HEK293 (cell line): ENCODE measurements around the gene WRAP73.
A peak's percentile ranks its signal among the peaks of the same experiment; 100 is the strongest.

Experiments used
- KLF10 ChIP-seq: fragments of 450-650 bp; IDR thresholded peaks from 2 replicates; pipeline ENCODE4 v1.5.1; 2018; ENCODE audit warnings: missing biosample characterization, mild to moderate bottlenecking, missing genetic modification characterization
- KLF7 ChIP-seq: fragments of 450-650 bp; formaldehyde crosslinking; IDR thresholded peaks from 2 replicates; pipeline ENCODE4 v1.5.1; 2016; ENCODE audit warnings: missing biosample characterization, missing genetic modification characterization, borderline replicate concordance
- PRDM1 ChIP-seq: fragments of 450-650 bp; formaldehyde crosslinking; IDR thresholded peaks from 2 replicates; pipeline ENCODE4; 2016; ENCODE audit warnings: missing biosample characterization, missing genetic modification characterization
- ZBTB20 ChIP-seq: fragments of 450-650 bp; formaldehyde crosslinking; IDR thresholded peaks from 2 replicates; pipeline ENCODE4 v1.5.1; 2016; ENCODE audit warnings: missing biosample characterization, missing genetic modification characterization
- ZBTB21 ChIP-seq: fragments of 450-650 bp; formaldehyde crosslinking; IDR thresholded peaks from 2 replicates; pipeline ENCODE4 v1.5.1; 2017; ENCODE audit warnings: missing biosample characterization, missing genetic modification characterization
- ZFP69B ChIP-seq: fragments of 450-650 bp; formaldehyde crosslinking; IDR thresholded peaks from 2 replicates; pipeline ENCODE4 v1.5.1; 2016; ENCODE audit warnings: missing biosample characterization, missing genetic modification characterization
- ZNF10 ChIP-seq: fragments of 450-650 bp; formaldehyde crosslinking; IDR thresholded peaks from 2 replicates; pipeline ENCODE4 v1.5.1; 2017; ENCODE audit warnings: missing biosample characterization, missing genetic modification characterization
- ZNF146 ChIP-seq: fragments of 450-650 bp; formaldehyde crosslinking; IDR thresholded peaks from 2 replicates; pipeline ENCODE4 v1.5.1; 2016; ENCODE audit warnings: missing biosample characterization, missing genetic modification characterization
- ZNF19 ChIP-seq: fragments of 450-650 bp; formaldehyde crosslinking; IDR thresholded peaks from 2 replicates; pipeline ENCODE4; 2016; ENCODE audit warnings: missing biosample characterization, missing genetic modification characterization, low read depth
- ZNF214 ChIP-seq: fragments of 450-650 bp; formaldehyde crosslinking; IDR thresholded peaks from 2 replicates; pipeline ENCODE4 v1.5.1; 2017; ENCODE audit warnings: missing biosample characterization, mild to moderate bottlenecking, missing genetic modification characterization, borderline replicate concordance
- ZNF239 ChIP-seq: fragments of 450-650 bp; formaldehyde crosslinking; IDR thresholded peaks from 2 replicates; pipeline ENCODE4 v1.5.1; 2016; ENCODE audit warnings: missing biosample characterization, missing genetic modification characterization
- ZNF24 ChIP-seq: fragments of 450-650 bp; formaldehyde crosslinking; IDR thresholded peaks from 2 replicates; pipeline ENCODE4 v1.5.1; 2016; ENCODE audit warnings: missing biosample characterization, missing genetic modification characterization
- ZNF292 ChIP-seq: fragments of 450-650 bp; formaldehyde crosslinking; IDR thresholded peaks from 2 replicates; pipeline ENCODE4 v1.5.1; 2016; ENCODE audit warnings: low read depth, missing biosample characterization, missing genetic modification characterization, borderline replicate concordance
- ZNF302 ChIP-seq: fragments of 450-650 bp; formaldehyde crosslinking; IDR thresholded peaks from 2 replicates; pipeline ENCODE4 v1.5.1; 2016; ENCODE audit warnings: missing biosample characterization, missing genetic modification characterization, low read depth
- ZNF324 ChIP-seq: fragments of 450-650 bp; formaldehyde crosslinking; IDR thresholded peaks from 2 replicates; pipeline ENCODE4 v1.5.1; 2016; ENCODE audit warnings: missing biosample characterization, missing genetic modification characterization
- ZNF544 ChIP-seq: fragments of 450-650 bp; formaldehyde crosslinking; IDR thresholded peaks from 2 replicates; pipeline ENCODE4 v1.5.0; 2017; ENCODE audit warnings: missing biosample characterization, missing genetic modification characterization
- ZNF548 ChIP-seq: fragments of 450-650 bp; formaldehyde crosslinking; IDR thresholded peaks from 2 replicates; pipeline ENCODE4 v1.5.1; 2016; ENCODE audit warnings: missing biosample characterization, missing genetic modification characterization
- ZNF555 ChIP-seq: fragments of 450-650 bp; formaldehyde crosslinking; conservative IDR thresholded peaks from 2 replicates; pipeline ENCODE4 v1.5.1; 2017; ENCODE audit warnings: missing biosample characterization, mild to moderate bottlenecking, missing genetic modification characterization, inconsistent platforms
- ZNF585B ChIP-seq: fragments of 450-650 bp; formaldehyde crosslinking; IDR thresholded peaks from 2 replicates; pipeline ENCODE4 v1.5.1; 2016; ENCODE audit warnings: missing biosample characterization, missing genetic modification characterization
- ZNF843 ChIP-seq: fragments of 450-650 bp; formaldehyde crosslinking; IDR thresholded peaks from 2 replicates; pipeline ENCODE4 v1.5.1; 2016; ENCODE audit warnings: missing biosample characterization, missing genetic modification characterization
- ZSCAN30 ChIP-seq: fragments of 450-650 bp; IDR thresholded peaks from 2 replicates; pipeline ENCODE4 v1.5.1; 2018; ENCODE audit warnings: missing biosample characterization, mild to moderate bottlenecking, missing genetic modification characterization, moderate library complexity
- TF ChIP-seq, protein P1 (sequence below): fragments of 450-650 bp; formaldehyde crosslinking; IDR thresholded peaks from 2 replicates; pipeline ENCODE4 v1.5.1; 2017; ENCODE audit warnings: missing biosample characterization, missing genetic modification characterization
- TF ChIP-seq, protein P2 (sequence below): fragments of 450-650 bp; formaldehyde crosslinking; IDR thresholded peaks from 2 replicates; pipeline ENCODE4 v1.5.1; 2016; ENCODE audit warnings: missing biosample characterization, missing genetic modification characterization
- TF ChIP-seq, protein P3 (sequence below): fragments of 450-650 bp; formaldehyde crosslinking; IDR thresholded peaks from 2 replicates; pipeline ENCODE4 v1.5.1; 2016; ENCODE audit warnings: missing biosample characterization, missing genetic modification characterization, borderline replicate concordance
- TF ChIP-seq, protein P4 (sequence below): fragments of 450-650 bp; formaldehyde crosslinking; IDR thresholded peaks from 2 replicates; pipeline ENCODE4 v1.5.1; 2016; ENCODE audit warnings: missing biosample characterization, missing genetic modification characterization
- TF ChIP-seq, protein P5 (sequence below): fragments of 450-650 bp; formaldehyde crosslinking; IDR thresholded peaks from 2 replicates; pipeline ENCODE4 v1.5.1; 2017; ENCODE audit warnings: missing biosample characterization, missing genetic modification characterization
- TF ChIP-seq, protein P6 (sequence below): sonication (generic); formaldehyde crosslinking; IDR thresholded peaks from 2 replicates; pipeline ENCODE4 v1.8.1; 2022; ENCODE audit warnings: mild to moderate bottlenecking, moderate library complexity, missing genetic modification reagents
- TF ChIP-seq, protein P7 (sequence below): fragments of 450-650 bp; formaldehyde crosslinking; IDR thresholded peaks from 2 replicates; pipeline ENCODE4 v1.5.1; 2016; ENCODE audit warnings: missing biosample characterization, missing genetic modification characterization, borderline replicate concordance

Gene WRAP73

DNA sequence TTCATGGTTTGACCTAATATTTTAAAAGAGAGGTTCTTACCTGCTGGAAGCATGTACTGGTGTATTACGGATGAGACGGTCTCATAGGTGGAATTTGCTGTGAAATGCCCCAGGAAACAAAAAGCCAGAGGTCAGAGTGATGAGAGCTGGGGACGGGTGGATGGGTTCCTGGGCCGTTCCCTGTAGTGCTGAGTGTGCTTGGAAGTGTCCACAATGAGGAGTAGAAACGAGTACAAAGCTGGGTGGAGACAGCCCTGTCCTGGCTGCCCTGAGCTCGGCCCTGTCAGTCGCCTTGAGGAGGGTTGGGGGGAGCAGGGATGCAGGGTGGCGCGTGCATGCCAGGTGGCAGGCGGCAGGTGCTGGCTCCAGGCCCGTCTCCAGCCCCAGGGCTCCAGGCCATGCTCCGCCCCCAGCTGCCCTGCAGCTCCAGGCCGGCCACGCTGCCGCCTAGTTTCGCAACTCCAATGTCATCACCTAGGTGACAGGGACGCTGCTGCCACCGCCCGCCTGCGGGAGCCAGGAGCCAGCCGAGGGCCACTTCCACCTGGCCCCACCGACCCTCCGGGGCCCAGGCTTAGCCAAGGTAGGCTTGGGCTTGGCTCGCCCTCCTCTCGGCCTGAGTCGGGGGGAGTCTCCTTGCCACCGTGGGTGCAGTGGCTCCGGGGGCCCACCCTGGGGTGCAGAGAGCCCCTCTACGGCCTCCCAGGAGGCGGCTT is 18.8 kb upstream of the WRAP73 start (continued):
- TF ChIP-seq, protein P1, sequence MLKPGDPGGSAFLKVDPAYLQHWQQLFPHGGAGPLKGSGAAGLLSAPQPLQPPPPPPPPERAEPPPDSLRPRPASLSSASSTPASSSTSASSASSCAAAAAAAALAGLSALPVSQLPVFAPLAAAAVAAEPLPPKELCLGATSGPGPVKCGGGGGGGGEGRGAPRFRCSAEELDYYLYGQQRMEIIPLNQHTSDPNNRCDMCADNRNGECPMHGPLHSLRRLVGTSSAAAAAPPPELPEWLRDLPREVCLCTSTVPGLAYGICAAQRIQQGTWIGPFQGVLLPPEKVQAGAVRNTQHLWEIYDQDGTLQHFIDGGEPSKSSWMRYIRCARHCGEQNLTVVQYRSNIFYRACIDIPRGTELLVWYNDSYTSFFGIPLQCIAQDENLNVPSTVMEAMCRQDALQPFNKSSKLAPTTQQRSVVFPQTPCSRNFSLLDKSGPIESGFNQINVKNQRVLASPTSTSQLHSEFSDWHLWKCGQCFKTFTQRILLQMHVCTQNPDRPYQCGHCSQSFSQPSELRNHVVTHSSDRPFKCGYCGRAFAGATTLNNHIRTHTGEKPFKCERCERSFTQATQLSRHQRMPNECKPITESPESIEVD (tag by site-specific recombination): no peak
- TF ChIP-seq ZNF239 (tag by site-specific recombination) (no peak), ZNF302 (no peak), ZNF544 (tag by site-specific recombination) (no peak), ZBTB21 (tag by site-specific recombination) (no peak), ZSCAN30 (peak; percentile 94), ZNF555 (no peak), ZNF843 (tag by site-specific recombination) (no peak), ZBTB20 (tag by site-specific recombination) (0 out of 2 replicates have a peak, but pooled peaks have one; percentile 14), ZNF585B (tag by site-specific recombination) (no peak), ZNF292 (tag by site-specific recombination) (no peak), KLF7 (no peak), ZFP69B (tag by site-specific recombination) (0 out of 2 replicates have a peak, but pooled peaks have one; percentile 44), ZNF324 (tag by site-specific recombination) (no peak), ZNF19 (tag by site-specific recombination) (no peak), ZNF146 (tag by site-specific recombination) (no peak), PRDM1 (tag by site-specific recombination) (no peak), ZNF214 (tag by site-specific recombination) (no peak), KLF10 (tag by site-specific recombination) (no peak), ZNF548 (tag by site-specific recombination) (no peak), ZNF10 (tag by site-specific recombination) (peak; percentile 64; the same call in 1 of the 2 replicates), ZNF24 (tag by site-specific recombination) (no peak)
- TF ChIP-seq, protein P2, sequence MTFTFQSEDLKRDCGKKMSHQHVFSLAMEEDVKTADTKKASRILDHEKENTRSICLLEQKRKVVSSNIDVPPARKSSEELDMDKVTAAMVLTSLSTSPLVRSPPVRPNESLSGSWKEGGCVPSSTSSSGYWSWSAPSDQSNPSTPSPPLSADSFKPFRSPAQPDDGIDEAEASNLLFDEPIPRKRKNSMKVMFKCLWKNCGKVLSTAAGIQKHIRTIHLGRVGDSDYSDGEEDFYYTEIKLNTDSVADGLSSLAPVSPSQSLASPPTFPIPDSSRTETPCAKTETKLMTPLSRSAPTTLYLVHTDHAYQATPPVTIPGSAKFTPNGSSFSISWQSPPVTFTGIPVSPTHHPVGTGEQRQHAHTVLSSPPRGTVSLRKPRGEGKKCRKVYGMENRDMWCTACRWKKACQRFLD (tag by site-specific recombination): no peak
- TF ChIP-seq, protein P3, sequence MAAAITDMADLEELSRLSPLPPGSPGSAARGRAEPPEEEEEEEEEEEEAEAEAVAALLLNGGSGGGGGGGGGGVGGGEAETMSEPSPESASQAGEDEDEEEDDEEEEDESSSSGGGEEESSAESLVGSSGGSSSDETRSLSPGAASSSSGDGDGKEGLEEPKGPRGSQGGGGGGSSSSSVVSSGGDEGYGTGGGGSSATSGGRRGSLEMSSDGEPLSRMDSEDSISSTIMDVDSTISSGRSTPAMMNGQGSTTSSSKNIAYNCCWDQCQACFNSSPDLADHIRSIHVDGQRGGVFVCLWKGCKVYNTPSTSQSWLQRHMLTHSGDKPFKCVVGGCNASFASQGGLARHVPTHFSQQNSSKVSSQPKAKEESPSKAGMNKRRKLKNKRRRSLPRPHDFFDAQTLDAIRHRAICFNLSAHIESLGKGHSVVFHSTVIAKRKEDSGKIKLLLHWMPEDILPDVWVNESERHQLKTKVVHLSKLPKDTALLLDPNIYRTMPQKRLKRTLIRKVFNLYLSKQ: no peak
- TF ChIP-seq, protein P4, sequence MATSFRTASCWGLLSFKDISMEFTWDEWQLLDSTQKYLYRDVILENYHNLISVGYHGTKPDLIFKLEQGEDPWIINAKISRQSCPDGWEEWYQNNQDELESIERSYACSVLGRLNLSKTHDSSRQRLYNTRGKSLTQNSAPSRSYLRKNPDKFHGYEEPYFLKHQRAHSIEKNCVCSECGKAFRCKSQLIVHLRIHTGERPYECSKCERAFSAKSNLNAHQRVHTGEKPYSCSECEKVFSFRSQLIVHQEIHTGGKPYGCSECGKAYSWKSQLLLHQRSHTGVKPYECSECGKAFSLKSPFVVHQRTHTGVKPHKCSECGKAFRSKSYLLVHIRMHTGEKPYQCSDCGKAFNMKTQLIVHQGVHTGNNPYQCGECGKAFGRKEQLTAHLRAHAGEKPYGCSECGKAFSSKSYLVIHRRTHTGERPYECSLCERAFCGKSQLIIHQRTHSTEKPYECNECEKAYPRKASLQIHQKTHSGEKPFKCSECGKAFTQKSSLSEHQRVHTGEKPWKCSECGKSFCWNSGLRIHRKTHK (tag by site-specific recombination): no peak
- TF ChIP-seq, protein P5, sequence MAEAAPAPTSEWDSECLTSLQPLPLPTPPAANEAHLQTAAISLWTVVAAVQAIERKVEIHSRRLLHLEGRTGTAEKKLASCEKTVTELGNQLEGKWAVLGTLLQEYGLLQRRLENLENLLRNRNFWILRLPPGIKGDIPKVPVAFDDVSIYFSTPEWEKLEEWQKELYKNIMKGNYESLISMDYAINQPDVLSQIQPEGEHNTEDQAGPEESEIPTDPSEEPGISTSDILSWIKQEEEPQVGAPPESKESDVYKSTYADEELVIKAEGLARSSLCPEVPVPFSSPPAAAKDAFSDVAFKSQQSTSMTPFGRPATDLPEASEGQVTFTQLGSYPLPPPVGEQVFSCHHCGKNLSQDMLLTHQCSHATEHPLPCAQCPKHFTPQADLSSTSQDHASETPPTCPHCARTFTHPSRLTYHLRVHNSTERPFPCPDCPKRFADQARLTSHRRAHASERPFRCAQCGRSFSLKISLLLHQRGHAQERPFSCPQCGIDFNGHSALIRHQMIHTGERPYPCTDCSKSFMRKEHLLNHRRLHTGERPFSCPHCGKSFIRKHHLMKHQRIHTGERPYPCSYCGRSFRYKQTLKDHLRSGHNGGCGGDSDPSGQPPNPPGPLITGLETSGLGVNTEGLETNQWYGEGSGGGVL (tag by site-specific recombination): no peak
- TF ChIP-seq, protein P6, sequence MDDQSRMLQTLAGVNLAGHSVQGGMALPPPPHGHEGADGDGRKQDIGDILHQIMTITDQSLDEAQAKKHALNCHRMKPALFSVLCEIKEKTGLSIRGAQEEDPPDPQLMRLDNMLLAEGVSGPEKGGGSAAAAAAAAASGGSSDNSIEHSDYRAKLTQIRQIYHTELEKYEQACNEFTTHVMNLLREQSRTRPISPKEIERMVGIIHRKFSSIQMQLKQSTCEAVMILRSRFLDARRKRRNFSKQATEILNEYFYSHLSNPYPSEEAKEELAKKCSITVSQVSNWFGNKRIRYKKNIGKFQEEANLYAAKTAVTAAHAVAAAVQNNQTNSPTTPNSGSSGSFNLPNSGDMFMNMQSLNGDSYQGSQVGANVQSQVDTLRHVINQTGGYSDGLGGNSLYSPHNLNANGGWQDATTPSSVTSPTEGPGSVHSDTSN: no peak
- TF ChIP-seq, protein P7, sequence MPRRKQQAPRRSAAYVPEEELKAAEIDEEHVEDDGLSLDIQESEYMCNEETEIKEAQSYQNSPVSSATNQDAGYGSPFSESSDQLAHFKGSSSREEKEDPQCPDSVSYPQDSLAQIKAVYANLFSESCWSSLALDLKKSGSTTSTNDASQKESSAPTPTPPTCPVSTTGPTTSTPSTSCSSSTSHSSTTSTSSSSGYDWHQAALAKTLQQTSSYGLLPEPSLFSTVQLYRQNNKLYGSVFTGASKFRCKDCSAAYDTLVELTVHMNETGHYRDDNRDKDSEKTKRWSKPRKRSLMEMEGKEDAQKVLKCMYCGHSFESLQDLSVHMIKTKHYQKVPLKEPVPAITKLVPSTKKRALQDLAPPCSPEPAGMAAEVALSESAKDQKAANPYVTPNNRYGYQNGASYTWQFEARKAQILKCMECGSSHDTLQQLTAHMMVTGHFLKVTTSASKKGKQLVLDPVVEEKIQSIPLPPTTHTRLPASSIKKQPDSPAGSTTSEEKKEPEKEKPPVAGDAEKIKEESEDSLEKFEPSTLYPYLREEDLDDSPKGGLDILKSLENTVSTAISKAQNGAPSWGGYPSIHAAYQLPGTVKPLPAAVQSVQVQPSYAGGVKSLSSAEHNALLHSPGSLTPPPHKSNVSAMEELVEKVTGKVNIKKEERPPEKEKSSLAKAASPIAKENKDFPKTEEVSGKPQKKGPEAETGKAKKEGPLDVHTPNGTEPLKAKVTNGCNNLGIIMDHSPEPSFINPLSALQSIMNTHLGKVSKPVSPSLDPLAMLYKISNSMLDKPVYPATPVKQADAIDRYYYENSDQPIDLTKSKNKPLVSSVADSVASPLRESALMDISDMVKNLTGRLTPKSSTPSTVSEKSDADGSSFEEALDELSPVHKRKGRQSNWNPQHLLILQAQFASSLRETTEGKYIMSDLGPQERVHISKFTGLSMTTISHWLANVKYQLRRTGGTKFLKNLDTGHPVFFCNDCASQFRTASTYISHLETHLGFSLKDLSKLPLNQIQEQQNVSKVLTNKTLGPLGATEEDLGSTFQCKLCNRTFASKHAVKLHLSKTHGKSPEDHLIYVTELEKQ (tag by site-specific recombination): no peak
